Testis (tissue), 2 donors: ENCODE results near the gene CCL4.
"Not testable (repeated sequence)": the region's sequence is repeated elsewhere in the genome, so short reads cannot be mapped to it uniquely, and the experiment has no call there.

Source experiments
- CTCF ChIP-seq, 3 experiments: fragments of 450-650 bp in 2 of 3; fragments of 200-600 bp in 1 of 3; sonication (generic) in 1 of 3; IDR thresholded peaks; one replicate each; pipeline ENCODE4 v1.5.1; 2016 to 2019; ENCODE audit warnings: antibody characterized with exemption in 3 of 3, mild to moderate bottlenecking in 2 of 3, moderate library complexity in 1 of 3
- POLR2A ChIP-seq: fragments of 450-650 bp; IDR thresholded peaks from one replicate; pipeline ENCODE4 v1.6.1; 2017; ENCODE audit warnings: antibody characterized with exemption, mild to moderate bottlenecking, moderate library complexity

GRCh38 chr17:36082482-36083120 is 21.0 kb upstream of the CCL4 start:
- TF ChIP-seq CTCF (IDR thresholded peaks at IDR 0.05); POLR2A: not testable (repeated sequence)
